Breast epithelium (tissue), 4 donors: ENCODE data around the gene PLEKHM2. TPM values are rescaled to one million over a fixed set of nuclear protein-coding genes. Genes with fewer than 3 reads are reported as not detected.

Experiments
- DNase-seq, 2 donors: peaks; one replicate each; pipeline ENCODE4 v3.0.0-alpha.2; 2019; ENCODE audit warnings: low spot score in 2 of 2
- H3K27ac ChIP-seq, 2 donors: fragments of 200-600 bp; sonication (generic) in 1 of 2; one replicate each; pipeline ENCODE4 v1.5.1; 2016 to 2019; ENCODE audit warnings: mild to moderate bottlenecking in 1 of 2
- H3K27me3 ChIP-seq, 2 donors: fragments of 200-600 bp; sonication (generic) in 1 of 2; one replicate each; pipeline versions ENCODE4 v1.5.1 to v1.6.0; 2017 to 2019; ENCODE audit warnings: control low read depth in 1 of 2, mild to moderate bottlenecking in 1 of 2
- H3K36me3 ChIP-seq: fragments of 200-600 bp; one replicate; pipeline ENCODE4 v1.5.1; 2019
- H3K4me1 ChIP-seq, 2 donors: fragments of 200-600 bp; sonication (generic); one replicate each; pipeline ENCODE4 v1.5.1; 2016 to 2019; ENCODE audit warnings: control low read depth in 1 of 2
- H3K4me3 ChIP-seq, 3 donors: fragments of 200-600 bp; sonication (generic); 1 replicate in 2 of 3; 2 replicates in 1 of 3; pipeline ENCODE4 v1.5.1; 2016 to 2019; ENCODE audit warnings: mild to moderate bottlenecking in 3 of 3, moderate library complexity in 2 of 3
- H3K9me3 ChIP-seq, 2 donors: fragments of 200-600 bp; sonication (generic) in 1 of 2; one replicate each; pipeline ENCODE4 v1.5.1; 2016 to 2019; ENCODE audit warnings: control low read depth in 1 of 2
- CTCF ChIP-seq, 3 donors: fragments of 450-650 bp; IDR thresholded peaks; one replicate each; pipeline ENCODE4 v1.5.1; 2016 to 2017; ENCODE audit warnings: antibody characterized with exemption in 3 of 3, mild to moderate bottlenecking in 3 of 3, moderate library complexity in 3 of 3
- POLR2A ChIP-seq: fragments of 450-650 bp; IDR thresholded peaks from one replicate; pipeline ENCODE4 v1.6.1; 2016; ENCODE audit warnings: antibody characterized with exemption, mild to moderate bottlenecking, moderate library complexity
- POLR2AphosphoS5 ChIP-seq, 3 donors: sonication (generic); formaldehyde crosslinking; IDR thresholded peaks; one replicate each; pipeline ENCODE4 v1.6.1; 2017; ENCODE audit warnings: antibody characterized with exemption in 3 of 3
- intact Hi-C: fragments of 100-400 bp; cut with DNase I; formaldehyde crosslinking; loops from one replicate; pipeline ENCODE4 v1.15.1; 2023; ENCODE audit warnings: low total_unique reads
- total RNA-seq, 3 donors: library from RNA; depleted of rRNA; stranded (reverse); fragments of >200 nt; gene quantifications; one replicate each; pipeline ENCODE4 v1.1.0, GENCODE V29; 2016

Gene PLEKHM2
- total RNA-seq, 3 donors from 2014 or later = 29.7 to 56.5 (median 41.6) TPM

GRCh38 chr1:15733726-15734226 is 49.7 kb downstream of the PLEKHM2 start:
- Histone ChIP-seq H3K4me1 (no peaks in the 10 kb centered on the region), H3K36me3 (peaks cover 10% of the 10 kb centered on the region), H3K27me3 (no peaks in the 10 kb centered on the region), H3K9me3 (no peaks in the 10 kb centered on the region), H3K4me3 (no peak overlapping the region), H3K27ac (no peak overlapping the region)
- TF ChIP-seq CTCF (IDR thresholded peaks at IDR 0.05) (no peak), POLR2AphosphoS5 (IDR thresholded peaks at IDR 0.05) (no peak), POLR2A (no peak)
- DNase-seq = no peak
- intact Hi-C loops = no loop called here

GRCh38 chr1:15734296-15734695 is 50.2 kb downstream of the PLEKHM2 start:
- Histone ChIP-seq H3K4me1 (no peaks in the 10 kb centered on the region), H3K27ac (no peak overlapping the region), H3K9me3 (no peaks in the 10 kb centered on the region), H3K4me3 (no peak overlapping the region), H3K36me3 (peaks cover 10% of the 10 kb centered on the region), H3K27me3 (no peaks in the 10 kb centered on the region)
- intact Hi-C loops = no loop called here
- TF ChIP-seq CTCF (IDR thresholded peaks at IDR 0.05) (no peak), POLR2A (no peak), POLR2AphosphoS5 (IDR thresholded peaks at IDR 0.05) (no peak)
- no peak for DNase-seq

- Histone ChIP-seq H3K4me3 (no peak overlapping the region), H3K27me3 (no peaks in the 10 kb centered on the region), H3K4me1 (no peaks in the 10 kb centered on the region), H3K36me3 (peaks cover 10% of the 10 kb centered on the region), H3K27ac (no peak overlapping the region), H3K9me3 (no peaks in the 10 kb centered on the region)
- TF ChIP-seq CTCF (IDR thresholded peaks at IDR 0.05) = no peak
- TF ChIP-seq POLR2A = no peak
- no peak for TF ChIP-seq POLR2AphosphoS5 (IDR thresholded peaks at IDR 0.05)
- DNase-seq = no peak
- intact Hi-C loops = no loop called here
Measured at GRCh38 chr1:15734901-15735300, 50.8 kb downstream of the PLEKHM2 start.

- no peak overlapping the region for H3K4me3 ChIP-seq
- intact Hi-C loops = no loop called here
- H3K9me3 ChIP-seq = no peaks in the 10 kb centered on the region
- no peaks in the 10 kb centered on the region for H3K4me1 ChIP-seq
- H3K36me3 ChIP-seq = peaks cover 10% of the 10 kb centered on the region
- TF ChIP-seq POLR2A (no peak), POLR2AphosphoS5 (IDR thresholded peaks at IDR 0.05) (no peak), CTCF (IDR thresholded peaks at IDR 0.05) (no peak)
- no peaks in the 10 kb centered on the region for H3K27me3 ChIP-seq
- H3K27ac ChIP-seq = peak overlapping the region; percentile 36 to 39
- no peak for DNase-seq
Measured at GRCh38 chr1:15735304-15736037, 51.4 kb downstream of the PLEKHM2 start.

- intact Hi-C loops = no loop called here
- Histone ChIP-seq H3K36me3 (peaks cover 10% of the 10 kb centered on the region), H3K4me3 (no peak within 1 kb of the TSS), H3K4me1 (no peaks in the 10 kb centered on the region), H3K27ac (peak within 1 kb of the TSS; percentile 36 to 39), H3K27me3 (no peaks in the 10 kb centered on the region), H3K9me3 (no peaks in the 10 kb centered on the region)
- TF ChIP-seq POLR2A (no peak), POLR2AphosphoS5 (IDR thresholded peaks at IDR 0.05) (no peak), CTCF (IDR thresholded peaks at IDR 0.05) (no peak)
- DNase-seq = no peak
Measured at GRCh38 chr1:15736038-15736891, 52.1 kb downstream of the PLEKHM2 start, which contains the start of gene SLC25A34. TSS of gene SLC25A34 (plus strand) at chr1:15736258. CDS start at chr1:15736486, 228 bp downstream.
